Fibroblast of pulmonary artery (primary cell): Measurements from ENCODE around the gene GALNT2.

ENCODE experiments used
- DNase-seq: peaks from one replicate; pipeline ENCODE4 v3.0.0-alpha.2; 2010; ENCODE audit warnings: low read depth
- H3K4me3 ChIP-seq: replicated peaks from 2 replicates; pipeline ENCODE4 v1.5.1; 2011; ENCODE audit warnings: low read depth, mild to moderate bottlenecking, control low read depth, low read length, moderate library complexity
- TF ChIP-seq, protein P1 (sequence below): IDR thresholded peaks from 2 replicates; pipeline ENCODE4 v1.5.1; 2011; ENCODE audit warnings: mild to moderate bottlenecking, control low read depth, low read length, inconsistent platforms; ENCODE audit errors: missing control alignments

GALNT2 gene

DNA sequence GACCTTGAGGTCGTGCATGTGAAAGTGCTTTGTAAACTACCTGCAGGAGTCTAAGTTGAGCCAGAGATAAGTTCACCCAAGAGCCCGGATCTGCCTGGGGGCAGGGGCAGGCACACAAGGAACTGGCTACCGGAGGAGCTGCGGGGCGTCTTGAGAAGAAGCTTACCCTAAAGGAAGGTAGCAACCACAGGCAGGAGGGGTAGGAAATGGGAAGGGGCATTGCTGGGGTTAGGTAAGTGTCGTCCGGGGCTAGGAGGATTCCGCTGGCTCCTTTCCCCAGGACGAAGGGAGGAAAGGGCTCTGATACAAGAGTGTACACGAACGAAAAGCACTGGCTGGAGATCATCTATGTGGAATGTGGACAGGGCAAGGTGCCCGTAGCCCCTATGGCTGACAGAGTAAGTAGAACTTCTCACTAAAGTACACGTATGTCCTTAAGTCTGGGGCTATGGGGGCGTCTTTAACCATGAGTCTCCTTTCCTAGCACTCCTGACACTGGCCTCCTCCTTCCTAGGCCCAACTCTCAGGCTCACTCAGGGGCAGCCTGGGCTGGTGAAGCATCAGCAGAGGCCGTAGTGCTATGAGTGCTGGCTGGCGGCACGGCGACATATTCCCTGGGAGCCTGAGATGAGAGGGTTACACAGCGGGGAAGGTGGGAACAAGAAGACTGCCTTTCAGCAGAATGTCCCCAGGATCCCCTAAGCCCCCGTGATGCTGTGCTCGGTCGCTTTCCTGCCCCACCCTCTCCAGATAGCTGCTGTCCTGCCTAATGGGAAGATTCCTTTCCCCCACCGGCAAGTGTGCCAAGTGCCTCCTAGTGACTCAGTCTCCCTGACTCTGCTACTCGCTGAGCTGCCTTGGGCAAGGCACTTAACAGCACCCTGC is 9.1 kb upstream of the GALNT2 start:
- no peak for DNase-seq
- TF ChIP-seq, protein P1, sequence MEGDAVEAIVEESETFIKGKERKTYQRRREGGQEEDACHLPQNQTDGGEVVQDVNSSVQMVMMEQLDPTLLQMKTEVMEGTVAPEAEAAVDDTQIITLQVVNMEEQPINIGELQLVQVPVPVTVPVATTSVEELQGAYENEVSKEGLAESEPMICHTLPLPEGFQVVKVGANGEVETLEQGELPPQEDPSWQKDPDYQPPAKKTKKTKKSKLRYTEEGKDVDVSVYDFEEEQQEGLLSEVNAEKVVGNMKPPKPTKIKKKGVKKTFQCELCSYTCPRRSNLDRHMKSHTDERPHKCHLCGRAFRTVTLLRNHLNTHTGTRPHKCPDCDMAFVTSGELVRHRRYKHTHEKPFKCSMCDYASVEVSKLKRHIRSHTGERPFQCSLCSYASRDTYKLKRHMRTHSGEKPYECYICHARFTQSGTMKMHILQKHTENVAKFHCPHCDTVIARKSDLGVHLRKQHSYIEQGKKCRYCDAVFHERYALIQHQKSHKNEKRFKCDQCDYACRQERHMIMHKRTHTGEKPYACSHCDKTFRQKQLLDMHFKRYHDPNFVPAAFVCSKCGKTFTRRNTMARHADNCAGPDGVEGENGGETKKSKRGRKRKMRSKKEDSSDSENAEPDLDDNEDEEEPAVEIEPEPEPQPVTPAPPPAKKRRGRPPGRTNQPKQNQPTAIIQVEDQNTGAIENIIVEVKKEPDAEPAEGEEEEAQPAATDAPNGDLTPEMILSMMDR, result no peak
- H3K4me3 ChIP-seq, result no peak overlapping the region

DNA sequence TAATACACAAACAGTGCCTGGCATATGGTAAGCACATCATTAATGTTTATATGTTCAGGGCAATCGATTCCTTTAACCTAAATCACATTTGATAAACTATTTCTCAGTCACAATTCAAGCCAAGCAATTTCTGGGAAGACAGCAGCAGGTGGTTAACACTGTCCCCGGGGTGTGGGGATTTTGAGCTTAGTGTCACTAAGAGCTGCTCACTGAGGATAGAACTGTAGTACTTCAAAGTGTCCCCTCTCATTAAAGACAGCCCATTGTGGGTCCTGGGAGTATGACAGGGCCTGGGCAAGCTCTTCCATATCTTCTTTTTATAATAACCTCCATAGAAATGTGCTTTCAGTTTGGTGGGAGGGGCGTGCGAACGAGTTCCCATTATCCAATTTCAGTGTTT is 8.4 kb upstream of the GALNT2 start:
- H3K4me3 ChIP-seq, result no peak overlapping the region
- TF ChIP-seq, protein P1, result no peak
- DNase-seq, result no peak

DNA sequence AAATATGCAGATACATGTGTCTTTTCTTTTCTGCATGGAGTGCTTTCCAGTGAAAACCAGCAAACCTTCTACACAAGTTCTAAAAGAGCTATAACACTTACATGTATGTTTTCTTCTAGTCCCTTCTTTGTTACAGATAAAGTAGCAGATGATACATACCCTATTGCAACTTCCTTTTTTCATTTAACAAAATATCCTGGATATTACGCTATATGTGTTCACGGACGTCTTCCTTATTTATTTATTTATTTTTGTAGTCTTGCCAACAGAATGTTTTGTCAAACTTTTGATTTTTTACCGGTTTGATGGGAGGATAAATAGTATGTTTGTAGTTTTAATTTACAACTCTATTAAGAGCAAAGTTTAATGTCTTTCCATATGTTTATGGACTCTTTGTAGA is 5.2 kb upstream of the GALNT2 start:
- no peak for DNase-seq
- TF ChIP-seq, protein P1, result no peak
- H3K4me3 ChIP-seq, result no peak overlapping the region

DNA sequence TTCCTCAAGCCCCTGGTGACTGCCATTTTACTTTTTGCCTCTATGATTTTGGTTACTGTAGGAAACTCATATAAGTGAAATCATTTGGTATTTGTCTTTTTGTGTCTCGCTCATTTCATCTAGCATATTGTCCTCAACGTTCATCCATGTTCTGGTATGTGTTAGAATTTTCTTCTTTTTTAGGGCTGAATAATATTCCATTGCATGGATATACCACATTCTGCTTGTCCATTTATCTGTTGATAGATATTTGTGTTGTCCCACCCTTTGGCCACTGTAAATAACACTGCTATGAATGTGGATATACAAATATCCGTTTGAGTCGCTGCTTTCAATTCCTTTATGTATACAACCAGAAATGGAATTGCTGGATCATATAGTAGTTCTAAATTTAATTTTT is 4.5 kb upstream of the GALNT2 start:
- TF ChIP-seq, protein P1, result no peak
- DNase-seq, result no peak
- no peak overlapping the region for H3K4me3 ChIP-seq

DNA sequence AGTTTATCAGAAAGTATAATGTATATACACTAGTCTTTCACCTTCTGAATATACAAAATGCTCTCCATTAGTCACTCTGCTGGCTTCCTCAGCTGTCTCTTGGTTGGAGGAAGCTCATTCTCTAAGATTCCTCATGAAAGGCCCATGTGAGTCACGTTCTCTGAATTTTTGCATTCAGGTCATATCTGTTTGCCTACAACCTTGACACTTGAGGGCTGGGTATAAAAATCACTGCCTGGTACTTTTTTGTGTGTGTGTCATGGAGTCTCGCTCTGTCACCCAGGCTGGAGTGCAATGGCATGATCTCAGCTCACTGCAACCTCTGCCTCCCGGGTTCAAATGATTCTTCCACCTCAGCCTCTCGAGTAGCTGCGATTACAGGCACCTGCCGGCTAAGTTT is 2.8 kb upstream of the GALNT2 start:
- no peak overlapping the region for H3K4me3 ChIP-seq
- no peak for DNase-seq
- TF ChIP-seq, protein P1, result no peak

DNA sequence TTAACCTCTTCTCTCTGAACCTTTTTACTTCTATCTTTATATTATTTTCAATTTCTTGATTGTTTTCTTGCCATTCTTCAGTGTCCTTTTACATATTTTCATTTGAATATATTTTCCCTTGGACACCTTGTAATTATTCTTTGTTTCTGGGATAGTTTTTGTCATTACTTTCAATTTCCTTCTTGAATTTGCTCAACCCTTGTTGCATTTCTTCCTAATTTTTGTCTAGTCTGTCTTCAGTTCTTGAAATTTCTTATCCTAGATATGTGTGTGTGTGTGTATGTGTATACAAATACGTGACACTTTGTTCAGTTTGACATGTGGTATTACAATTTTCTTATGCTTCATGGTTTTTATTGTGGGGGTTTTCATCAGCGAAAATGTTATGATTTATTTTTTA is 1.9 kb upstream of the GALNT2 start:
- no peak for DNase-seq
- TF ChIP-seq, protein P1, result no peak
- H3K4me3 ChIP-seq, result no peak overlapping the region

DNA sequence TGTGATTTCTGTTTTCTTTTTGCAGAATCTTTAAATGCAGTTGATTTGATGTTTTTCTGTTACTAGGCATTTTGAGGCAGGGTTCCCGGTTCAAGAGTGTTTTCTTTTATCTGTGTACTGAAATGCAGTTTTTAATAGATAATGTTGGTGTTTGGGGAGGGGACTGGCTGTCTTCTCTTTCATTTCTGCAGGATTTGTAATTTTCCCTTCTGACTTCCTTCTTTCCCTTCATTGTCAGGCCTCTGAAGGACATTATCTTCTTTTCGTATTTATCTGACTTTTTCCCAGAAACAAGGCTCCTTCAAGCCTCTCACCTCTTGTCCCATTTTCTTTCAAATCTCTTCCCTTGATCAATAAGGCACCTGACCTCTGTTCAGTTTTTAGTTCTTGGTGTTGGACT is 1.5 kb upstream of the GALNT2 start:
- TF ChIP-seq, protein P1, result no peak
- no peak for DNase-seq
- no peak overlapping the region for H3K4me3 ChIP-seq
